HS-5 (cell line): Measurements from ENCODE around the gene STKLD1.
"Not testable (repeated sequence)": the region's sequence is repeated elsewhere in the genome, so short reads cannot be mapped to it uniquely, and the experiment has no call there.

ENCODE experiments used
- DNase-seq: peaks from one replicate; pipeline ENCODE4 v3.0.0-alpha.2; 2012; ENCODE audit warnings: low read depth

The STKLD1 gene

DNA sequence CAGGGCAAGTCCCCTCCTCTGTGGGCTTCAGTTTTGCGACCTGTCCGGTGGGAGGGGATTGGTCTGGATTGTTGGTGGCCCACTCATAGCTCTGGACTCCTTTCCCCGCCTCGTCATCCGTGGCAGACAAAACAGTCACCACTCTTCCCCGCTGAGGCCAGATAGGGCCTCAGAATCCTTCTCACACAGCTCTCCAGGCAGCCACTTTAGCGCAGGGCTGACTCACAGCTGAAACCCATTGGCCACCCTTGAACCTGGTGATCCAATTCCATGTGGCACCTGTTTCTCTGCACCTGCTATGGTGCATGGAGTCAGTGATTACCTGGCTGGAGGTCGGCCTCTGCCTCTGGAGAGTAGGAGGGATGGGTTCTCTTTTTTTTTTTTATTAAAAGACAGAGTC is 67.8 kb downstream of the STKLD1 start:
- no peak for DNase-seq

- DNase-seq, result no peak
Measured at GRCh38 chr9:133445293-133445969, 69.3 kb downstream of the STKLD1 start.

- DNase-seq, result no peak
Measured at GRCh38 chr9:133448487-133448972, 72.4 kb downstream of the STKLD1 start.

- DNase-seq, result no peak
Measured at GRCh38 chr9:133449760-133450159, 73.6 kb downstream of the STKLD1 start.

- not testable (repeated sequence) for DNase-seq
Measured at GRCh38 chr9:133451865-133452264, 75.7 kb downstream of the STKLD1 start.

DNA sequence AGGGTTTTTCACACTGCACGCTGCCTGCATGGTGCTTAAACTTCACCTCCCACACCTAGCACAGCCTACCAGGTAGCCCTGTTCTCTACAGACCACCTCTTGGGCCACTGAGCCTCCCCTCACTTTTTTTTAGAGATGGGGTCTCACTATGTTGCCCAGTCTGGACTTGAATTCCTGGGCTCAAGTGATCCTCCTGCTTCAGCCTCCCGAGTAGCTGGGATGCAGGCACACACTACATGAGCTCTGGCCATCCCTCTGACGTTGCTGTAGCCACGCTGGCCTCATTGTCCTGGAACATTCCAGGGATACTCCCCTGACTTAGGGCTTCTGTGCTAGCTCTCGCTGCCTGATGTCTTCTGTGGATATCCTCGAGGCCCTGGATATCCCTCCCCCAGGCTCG is 76.4 kb downstream of the STKLD1 start:
- no peak for DNase-seq

DNA sequence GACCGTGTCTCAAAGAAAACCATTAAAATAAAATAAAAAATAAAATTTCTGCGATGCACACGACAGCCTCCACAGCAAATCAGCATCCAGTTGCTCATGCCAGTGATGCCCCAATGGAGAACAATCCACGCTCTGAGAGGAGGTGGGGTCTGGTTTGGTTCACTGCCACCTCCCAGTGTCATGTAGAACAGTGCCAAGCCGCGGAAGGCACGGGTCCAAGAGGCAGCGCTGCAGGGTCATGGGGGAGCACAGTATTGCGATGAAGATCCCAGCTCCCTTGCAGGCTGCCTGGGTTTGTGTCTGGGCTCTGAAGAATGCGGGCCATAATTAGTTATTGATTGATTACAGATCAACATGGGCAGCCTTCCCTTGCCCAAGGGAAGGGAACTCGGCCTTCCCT is 77.5 kb downstream of the STKLD1 start:
- DNase-seq, result no peak

GRCh38 chr9:133454325-133454724 is 78.2 kb downstream of the STKLD1 start:
- no peak for DNase-seq

- DNase-seq, result no peak
Measured at GRCh38 chr9:133454943-133455673, 78.9 kb downstream of the STKLD1 start.
